SH-SY5Y (cell line): Measurements from ENCODE around the gene ZNF560.

Experiments
- GATA2 ChIP-seq: IDR thresholded peaks from 2 replicates; pipeline ENCODE4 v1.6.1; 2011; ENCODE audit warnings: mild to moderate bottlenecking, low read depth, low read length
- GATA3 ChIP-seq: IDR thresholded peaks from 2 replicates; pipeline ENCODE4 v1.6.1; 2011; ENCODE audit warnings: low read depth, mild to moderate bottlenecking, low read length, moderate library complexity

- no peak for TF ChIP-seq GATA2
- no peak for TF ChIP-seq GATA3
Observed at GRCh38 chr19:9538183-9539058, 40.0 kb upstream of the ZNF560 start, which contains the start of gene ZNF426.
